Mesenchymal stem cell (in vitro differentiated cells and primary cell): ENCODE results near the gene CYBA.
A peak's percentile ranks its signal among the peaks of the same experiment; 100 is the strongest.

Experiments used
- DNase-seq: peaks from one replicate; pipeline ENCODE4 v3.0.0-alpha.2; 2013
- H2AFZ ChIP-seq: one replicate; pipeline ENCODE4 v1.6.1; 2013; ENCODE audit warnings: low read depth, mild to moderate bottlenecking, control low read depth, inconsistent platforms, low read length, moderate library complexity
- H2AK5ac ChIP-seq: 2 replicates; pipeline ENCODE4 v1.6.1; 2013; ENCODE audit warnings: low read length, moderate library complexity, mild to moderate bottlenecking, inconsistent platforms; ENCODE audit not compliant: severe bottlenecking
- H2BK120ac ChIP-seq: one replicate; pipeline ENCODE4 v1.6.1; 2013; ENCODE audit warnings: low read depth, mild to moderate bottlenecking, inconsistent platforms, low read length, moderate library complexity
- H2BK12ac ChIP-seq, 2 experiments: one replicate each; pipeline ENCODE4 v1.6.1; 2013; ENCODE audit warnings: inconsistent platforms in 2 of 2, low read length in 2 of 2, mild to moderate bottlenecking in 2 of 2, moderate library complexity in 2 of 2, control low read depth in 1 of 2
- H2BK15ac ChIP-seq: one replicate; pipeline ENCODE4 v1.6.1; 2013; ENCODE audit warnings: mild to moderate bottlenecking, low read depth, inconsistent platforms; ENCODE audit not compliant: poor library complexity, severe bottlenecking
- H2BK5ac ChIP-seq: 2 replicates; pipeline ENCODE4 v1.6.1; 2013; ENCODE audit warnings: low read depth, mild to moderate bottlenecking, low read length, control low read depth, inconsistent platforms; ENCODE audit not compliant: poor library complexity, severe bottlenecking
- H3K14ac ChIP-seq, 2 experiments: one replicate each; pipeline ENCODE4 v1.6.1; 2013; ENCODE audit warnings: inconsistent platforms in 2 of 2, low read length in 2 of 2, control low read depth in 1 of 2, mild to moderate bottlenecking in 1 of 2, moderate library complexity in 1 of 2
- H3K18ac ChIP-seq, 2 experiments: one replicate each; pipeline ENCODE4 v1.6.1; 2013; ENCODE audit warnings: inconsistent platforms in 2 of 2, low read length in 2 of 2, control low read depth in 1 of 2, low read depth in 1 of 2, mild to moderate bottlenecking in 1 of 2
- H3K23ac ChIP-seq, 2 experiments: one replicate each; pipeline ENCODE4 v1.6.1; 2013; ENCODE audit warnings: inconsistent platforms in 2 of 2, low read length in 2 of 2, mild to moderate bottlenecking in 2 of 2, moderate library complexity in 2 of 2, control low read depth in 1 of 2
- H3K27ac ChIP-seq: 2 replicates; pipeline ENCODE4 v1.5.1; 2013; ENCODE audit warnings: mild to moderate bottlenecking, moderate library complexity, low read length, control low read depth, inconsistent platforms; ENCODE audit not compliant: poor library complexity, severe bottlenecking
- H3K27me3 ChIP-seq, 2 experiments: 2 replicates each; pipeline versions ENCODE4 v1.6.1 to v1.7.0; 2013; ENCODE audit warnings: low read length in 2 of 2, mild to moderate bottlenecking in 2 of 2, moderate library complexity in 2 of 2, control low read depth in 1 of 2, inconsistent platforms in 1 of 2; ENCODE audit not compliant: control insufficient read depth in 1 of 2, insufficient read depth in 1 of 2
- H3K36me3 ChIP-seq, 2 experiments: 2 replicates each; pipeline versions ENCODE4 v1.6.1 to v1.7.0; 2013; ENCODE audit warnings: low read length in 2 of 2, control low read depth in 1 of 2, inconsistent platforms in 1 of 2, low read depth in 1 of 2, mild to moderate bottlenecking in 1 of 2; ENCODE audit not compliant: insufficient read depth in 2 of 2, control insufficient read depth in 1 of 2
- H3K4ac ChIP-seq, 2 experiments: one replicate each; pipeline ENCODE4 v1.6.1; 2013; ENCODE audit warnings: inconsistent platforms in 2 of 2, low read length in 2 of 2, mild to moderate bottlenecking in 2 of 2, moderate library complexity in 2 of 2, control low read depth in 1 of 2, low read depth in 1 of 2
- H3K4me1 ChIP-seq: 2 replicates; pipeline ENCODE4 v1.6.1; 2013; ENCODE audit warnings: low read depth, low read length, control low read depth; ENCODE audit not compliant: control insufficient read depth, insufficient read depth
- H3K4me2 ChIP-seq: 2 replicates; pipeline ENCODE4 v1.6.1; 2013; ENCODE audit warnings: low read length, mild to moderate bottlenecking, inconsistent platforms; ENCODE audit not compliant: poor library complexity, severe bottlenecking
- H3K4me3 ChIP-seq, 2 experiments: 2 replicates each; pipeline versions ENCODE4 v1.5.1 to v1.7.0; 2013; ENCODE audit warnings: low read length in 2 of 2, mild to moderate bottlenecking in 2 of 2, control low read depth in 1 of 2, low read depth in 1 of 2; ENCODE audit not compliant: insufficient read depth in 1 of 2
- H3K79me1 ChIP-seq: replicated peaks from 2 replicates; pipeline ENCODE4 v1.6.1; 2013; ENCODE audit warnings: mild to moderate bottlenecking, control low read depth, low read length, inconsistent platforms; ENCODE audit not compliant: poor library complexity, severe bottlenecking
- H3K9ac ChIP-seq: 2 replicates; pipeline ENCODE4 v1.7.0; 2013; ENCODE audit warnings: mild to moderate bottlenecking, low read length, moderate library complexity
- H3K9me3 ChIP-seq: 2 replicates; pipeline ENCODE4 v1.7.0; 2013; ENCODE audit warnings: mild to moderate bottlenecking, low read length; ENCODE audit not compliant: control insufficient read depth
- H4K8ac ChIP-seq: one replicate; pipeline ENCODE4 v1.6.1; 2013; ENCODE audit warnings: inconsistent platforms, mild to moderate bottlenecking, low read length, moderate library complexity
- H4K91ac ChIP-seq: one replicate; pipeline ENCODE4 v1.6.1; 2013; ENCODE audit warnings: mild to moderate bottlenecking, low read length, inconsistent platforms
- WGBS: methylation state at CpG from one replicate; pipeline ENCODE4 v1.1.7; 2013; ENCODE audit warnings: mixed read lengths; 5-methylcytosine and 5-hydroxymethylcytosine counted together

The CYBA gene

DNA sequence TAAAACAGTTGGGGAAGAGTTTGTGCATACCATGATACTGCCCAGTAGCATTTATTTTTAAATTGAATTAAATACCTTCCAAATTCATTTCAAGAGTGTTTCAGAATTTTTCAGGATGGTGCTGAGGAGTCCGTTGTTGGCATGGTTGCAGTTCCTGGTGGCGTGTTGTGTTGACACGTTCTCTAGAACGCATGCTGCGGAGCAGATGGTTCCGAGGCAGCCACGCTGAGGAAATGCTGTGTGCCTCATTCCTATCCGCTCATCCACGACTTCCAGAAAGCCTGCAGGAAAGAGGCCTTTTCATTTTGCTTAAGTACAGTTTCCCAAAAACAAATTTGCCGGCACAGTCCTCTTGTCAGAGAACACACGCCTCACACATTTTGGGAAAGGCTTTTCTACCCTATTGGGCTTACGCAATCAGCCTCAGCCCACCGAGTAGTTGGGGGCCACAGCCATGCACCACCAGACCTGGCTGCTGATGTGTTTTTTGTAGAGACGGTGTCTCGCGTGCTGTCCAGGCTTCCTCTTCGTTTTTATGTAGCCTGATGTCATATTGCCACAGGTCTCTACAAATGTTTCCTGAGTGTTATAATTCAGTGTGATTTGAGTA, 44.6 kb downstream of the CYBA start:
- Histone ChIP-seq H3K4me3 (no peak overlapping the region), H2AK5ac (no peak overlapping the region)
- WGBS: 94% methylated on average over 17 of the region's 17 CpGs

DNA sequence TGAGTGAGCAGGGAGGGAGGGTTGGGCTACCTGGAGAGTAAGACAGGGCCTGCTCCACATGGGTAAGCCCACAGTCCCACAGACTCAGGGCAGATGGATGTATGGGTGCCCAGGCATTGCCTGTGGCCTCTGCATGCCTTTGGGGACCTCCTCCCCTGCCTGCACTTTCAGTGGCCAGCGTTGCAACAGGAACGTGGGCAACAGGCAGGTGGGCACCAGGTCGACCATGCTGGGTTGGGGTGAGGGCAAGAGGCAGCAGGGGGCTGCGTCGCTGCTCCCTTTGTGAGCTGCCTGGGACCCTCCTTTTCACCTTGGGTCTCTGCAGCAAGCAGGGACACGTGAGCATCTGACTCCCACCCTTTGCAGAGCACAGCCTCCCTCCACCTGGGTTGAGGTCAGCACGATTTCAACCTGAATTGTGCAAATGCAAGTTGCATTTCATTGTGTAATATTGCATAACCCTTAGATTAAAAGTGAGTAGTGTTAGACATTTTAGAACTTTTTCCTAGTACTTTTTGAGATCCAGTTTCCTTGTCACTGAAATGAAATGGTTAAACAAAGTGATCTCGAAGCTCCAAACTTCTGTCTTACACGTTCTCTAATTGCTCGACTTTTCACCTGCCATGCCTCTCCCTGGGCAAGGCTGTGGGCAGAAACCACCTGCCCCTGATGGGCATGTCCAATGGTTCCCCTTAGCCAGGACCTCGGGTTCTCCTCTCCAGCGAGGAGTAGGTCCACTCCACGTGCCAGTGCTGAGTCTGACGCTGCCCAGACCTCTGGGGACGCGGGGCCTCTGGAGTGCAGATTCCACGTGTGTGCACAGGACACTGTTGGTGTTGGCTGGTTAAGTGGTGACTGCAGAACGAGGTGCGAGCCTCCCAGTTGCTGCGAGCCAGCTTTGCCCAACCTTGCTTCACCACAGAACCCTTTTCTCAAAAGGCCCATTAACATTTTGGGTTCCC, 45.4 kb downstream of the CYBA start:
- Histone ChIP-seq H3K4ac (no peak overlapping the region), H3K4me2 (peak overlapping the region; percentile 7), H4K91ac (peak overlapping the region; percentile 41), H2BK120ac (no peak overlapping the region), H3K18ac (no peak overlapping the region), H3K9me3 (no peaks in the 10 kb centered on the region), H2BK15ac (no peak overlapping the region), H2BK12ac (no peak overlapping the region), H2AK5ac (no peak overlapping the region), H3K23ac (no peak overlapping the region), H2BK5ac (no peak overlapping the region), H3K4me1 (peaks cover 5% of the 10 kb centered on the region), H3K27me3 (no peaks in the 10 kb centered on the region), H3K4me3 (no peak overlapping the region), H3K9ac (no peak overlapping the region), H3K27ac (no peak overlapping the region), H3K14ac (no peak overlapping the region), H4K8ac (no peak overlapping the region), H3K36me3 (peaks cover 58 to 75% of the 10 kb centered on the region in 2 experiments), H3K79me1 (peaks cover 38% of the 10 kb centered on the region), H2AFZ (no peak overlapping the region)
- DNase-seq: no peak
- WGBS: 91% methylated on average over 16 of the region's 20 CpGs

More for the DNA sequence above, 44.6 kb downstream of the CYBA start:
- H2BK12ac ChIP-seq: no peak overlapping the region
- H3K27ac ChIP-seq: no peak overlapping the region
- H3K4me2 ChIP-seq: no peak overlapping the region
- no peaks in the 10 kb centered on the region for H3K9me3 ChIP-seq
- H3K14ac ChIP-seq: no peak overlapping the region
- no peaks in the 10 kb centered on the region for H3K27me3 ChIP-seq
- H2BK120ac ChIP-seq: no peak overlapping the region
- H3K18ac ChIP-seq: no peak overlapping the region
- H3K9ac ChIP-seq: no peak overlapping the region
- no peak overlapping the region for H2AFZ ChIP-seq
- peaks cover 59 to 75% of the 10 kb centered on the region in 2 experiments for H3K36me3 ChIP-seq
- no peak overlapping the region for H4K8ac ChIP-seq
- no peak overlapping the region for H2BK15ac ChIP-seq
- no peak overlapping the region for H3K23ac ChIP-seq
- DNase-seq: no peak
- H3K4me1 ChIP-seq: peaks cover 5% of the 10 kb centered on the region
- H3K4ac ChIP-seq: no peak overlapping the region
- peaks cover 39% of the 10 kb centered on the region for H3K79me1 ChIP-seq
- no peak overlapping the region for H2BK5ac ChIP-seq
- H4K91ac ChIP-seq: no peak overlapping the region

DNA sequence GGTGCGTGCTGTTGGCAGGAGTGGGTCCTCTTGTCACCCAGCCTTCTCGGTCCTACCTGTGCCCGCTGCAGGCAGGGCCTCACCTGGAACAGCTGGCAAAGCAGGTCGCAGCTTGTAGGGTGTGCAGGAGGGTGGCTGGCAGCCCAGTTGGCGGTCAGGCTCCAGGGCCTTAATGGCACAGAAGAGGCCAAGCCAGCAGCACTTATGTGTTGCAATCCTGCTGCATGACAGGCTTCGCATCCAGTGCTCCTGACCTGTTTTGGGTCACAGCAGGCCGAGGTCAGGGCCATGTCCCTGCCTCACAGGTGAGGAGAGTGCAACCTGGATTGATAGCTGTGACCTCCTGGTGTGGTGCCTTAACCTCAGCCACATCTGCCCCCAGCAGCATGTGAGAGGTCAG, 48.8 kb downstream of the CYBA start:
- H3K4me3 ChIP-seq: no peak overlapping the region
- H3K9ac ChIP-seq: no peak overlapping the region
- no peak overlapping the region for H2BK5ac ChIP-seq
- H3K27me3 ChIP-seq: no peaks in the 10 kb centered on the region
- H3K14ac ChIP-seq: no peak overlapping the region
- H3K18ac ChIP-seq: no peak overlapping the region
- WGBS: 90% methylated on average over 7 of the region's 7 CpGs
- no peak overlapping the region for H4K91ac ChIP-seq
- no peak overlapping the region for H3K27ac ChIP-seq
- H3K79me1 ChIP-seq: peaks cover 33% of the 10 kb centered on the region
- peaks cover 70 to 71% of the 10 kb centered on the region in 2 experiments for H3K36me3 ChIP-seq
- H2BK120ac ChIP-seq: no peak overlapping the region
- no peak overlapping the region for H4K8ac ChIP-seq
- no peak for DNase-seq
- H2AFZ ChIP-seq: no peak overlapping the region
- no peak overlapping the region for H3K4me2 ChIP-seq
- H2BK15ac ChIP-seq: no peak overlapping the region
- H3K9me3 ChIP-seq: no peaks in the 10 kb centered on the region
- H3K4me1 ChIP-seq: peaks cover 5% of the 10 kb centered on the region
- no peak overlapping the region for H2AK5ac ChIP-seq
- H3K23ac ChIP-seq: no peak overlapping the region
- no peak overlapping the region for H3K4ac ChIP-seq
- H2BK12ac ChIP-seq: no peak overlapping the region

- Histone ChIP-seq H4K91ac (no peak overlapping the region), H2BK12ac (no peak overlapping the region), H3K79me1 (peaks cover 29% of the 10 kb centered on the region), H3K14ac (no peak overlapping the region), H3K27ac (no peak overlapping the region), H3K27me3 (no peaks in the 10 kb centered on the region), H2AFZ (no peak overlapping the region), H3K23ac (no peak overlapping the region), H3K9ac (no peak overlapping the region), H3K4me3 (no peak overlapping the region), H3K4me1 (peaks cover 3% of the 10 kb centered on the region), H3K36me3 (peaks cover 64 to 67% of the 10 kb centered on the region in 2 experiments), H2BK15ac (no peak overlapping the region), H3K18ac (no peak overlapping the region), H2BK120ac (no peak overlapping the region), H2BK5ac (no peak overlapping the region), H3K9me3 (no peaks in the 10 kb centered on the region), H2AK5ac (no peak overlapping the region), H3K4ac (no peak overlapping the region), H3K4me2 (no peak overlapping the region), H4K8ac (no peak overlapping the region)
- no peak for DNase-seq
- WGBS: 94% methylated on average over 9 of the region's 9 CpGs
These were observed 49.4 kb downstream of the CYBA start for GRCh38 chr16:88601313-88602036.
